ENCODE data around the gene USP31. TPM values are rescaled to one million over a fixed set of nuclear protein-coding genes. Genes with fewer than 3 reads are reported as not detected.

USP31 gene
- total RNA-seq (2014; rRNA removed; shearing (Covaris generic); ENCODE audit: low replicate concordance), result 2.0 and 6.8 TPM in 2 replicates

GRCh38 chr16:23149267-23149992 lies at the start of gene USP31:
Gene USP31 (minus strand): TSS chr16:23149452. CDS start chr16:23149270, 182 bp downstream.
- no peaks in the 10 kb centered on the region for H3K9me3 ChIP-seq
- H3K4me3 ChIP-seq, result peak within 1 kb of the TSS; percentile 69
- H3K27me3 ChIP-seq, result no peaks in the 10 kb centered on the region
- DNase-seq, result peak; percentile 98
- peaks cover 5% of the 10 kb centered on the region for H3K36me3 ChIP-seq

GRCh38 chr16:23196539-23196938 lies 47.3 kb upstream of the USP31 start:
- no peak overlapping the region for H3K4me3 ChIP-seq
- H3K9me3 ChIP-seq, result no peaks in the 10 kb centered on the region
- peaks cover 20% of the 10 kb centered on the region for H3K27me3 ChIP-seq
- no peak for DNase-seq
- no peaks in the 10 kb centered on the region for H3K36me3 ChIP-seq

GRCh38 chr16:23195366-23195978 lies 46.2 kb upstream of the USP31 start:
- no peak for DNase-seq
- H3K4me3 ChIP-seq, result no peak overlapping the region
- no peaks in the 10 kb centered on the region for H3K36me3 ChIP-seq
- peaks cover 11% of the 10 kb centered on the region for H3K27me3 ChIP-seq
- H3K9me3 ChIP-seq, result no peaks in the 10 kb centered on the region

GRCh38 chr16:23194497-23195221 lies 45.4 kb upstream of the USP31 start:
- no peaks in the 10 kb centered on the region for H3K9me3 ChIP-seq
- DNase-seq, result no peak
- no peaks in the 10 kb centered on the region for H3K36me3 ChIP-seq
- H3K27me3 ChIP-seq, result peaks cover 14% of the 10 kb centered on the region
- no peak overlapping the region for H3K4me3 ChIP-seq

GRCh38 chr16:23188911-23189310 lies 39.7 kb upstream of the USP31 start:
- Histone ChIP-seq H3K9me3 (no peaks in the 10 kb centered on the region), H3K36me3 (no peaks in the 10 kb centered on the region), H3K27me3 (peaks cover 44% of the 10 kb centered on the region), H3K4me3 (no peak overlapping the region)
- no peak for DNase-seq

- no peak overlapping the region for H3K4me3 ChIP-seq
- no peak for DNase-seq
- peaks cover 58% of the 10 kb centered on the region for H3K27me3 ChIP-seq
- no peaks in the 10 kb centered on the region for H3K9me3 ChIP-seq
- no peaks in the 10 kb centered on the region for H3K36me3 ChIP-seq
Observed at GRCh38 chr16:23187341-23187740, 38.1 kb upstream of the USP31 start.

- peaks cover 55% of the 10 kb centered on the region for H3K27me3 ChIP-seq
- no peaks in the 10 kb centered on the region for H3K36me3 ChIP-seq
- H3K4me3 ChIP-seq, result no peak overlapping the region
- no peaks in the 10 kb centered on the region for H3K9me3 ChIP-seq
- no peak for DNase-seq
Observed at GRCh38 chr16:23186171-23186570, 36.9 kb upstream of the USP31 start.

- no peak for DNase-seq
- peaks cover 55% of the 10 kb centered on the region for H3K27me3 ChIP-seq
- no peak overlapping the region for H3K4me3 ChIP-seq
- H3K36me3 ChIP-seq, result no peaks in the 10 kb centered on the region
- H3K9me3 ChIP-seq, result no peaks in the 10 kb centered on the region
Observed at GRCh38 chr16:23185656-23186055, 36.4 kb upstream of the USP31 start.

- Histone ChIP-seq H3K36me3 (no peaks in the 10 kb centered on the region), H3K27me3 (peaks cover 51% of the 10 kb centered on the region), H3K4me3 (no peak overlapping the region), H3K9me3 (no peaks in the 10 kb centered on the region)
- no peak for DNase-seq
Observed at GRCh38 chr16:23183543-23183862, 34.3 kb upstream of the USP31 start.

- H3K4me3 ChIP-seq, result no peak within 1 kb of the TSS
- peaks cover 48% of the 10 kb centered on the region for H3K27me3 ChIP-seq
- no peaks in the 10 kb centered on the region for H3K9me3 ChIP-seq
- DNase-seq, result no peak
- no peaks in the 10 kb centered on the region for H3K36me3 ChIP-seq
Observed at GRCh38 chr16:23182679-23183542, 33.7 kb upstream of the USP31 start, which contains the start of gene SCNN1G. Gene SCNN1G (plus strand): TSS chr16:23182745. CDS start chr16:23186272, 3,527 bp downstream.

- peak; percentile 67 for DNase-seq
- H3K4me3 ChIP-seq, result no peak overlapping the region
- no peaks in the 10 kb centered on the region for H3K36me3 ChIP-seq
- H3K27me3 ChIP-seq, result peaks cover 44% of the 10 kb centered on the region
- no peaks in the 10 kb centered on the region for H3K9me3 ChIP-seq
Observed at GRCh38 chr16:23182206-23182678, 33.0 kb upstream of the USP31 start.

GRCh38 chr16:23181506-23181905 lies 32.3 kb upstream of the USP31 start:
- no peak overlapping the region for H3K4me3 ChIP-seq
- H3K27me3 ChIP-seq, result peaks cover 44% of the 10 kb centered on the region
- H3K36me3 ChIP-seq, result no peaks in the 10 kb centered on the region
- no peaks in the 10 kb centered on the region for H3K9me3 ChIP-seq
- no peak for DNase-seq

- Histone ChIP-seq H3K4me3 (no peak overlapping the region), H3K27me3 (no peaks in the 10 kb centered on the region; the same call in 1 of the 2 replicates), H3K36me3 (no peaks in the 10 kb centered on the region), H3K9me3 (no peaks in the 10 kb centered on the region)
- no peak for DNase-seq
Observed at GRCh38 chr16:23175651-23176050, 26.4 kb upstream of the USP31 start.

GRCh38 chr16:23174622-23175021 lies 25.4 kb upstream of the USP31 start:
- no peak for DNase-seq

GRCh38 chr16:23172994-23173393 lies 23.7 kb upstream of the USP31 start:
- no peaks in the 10 kb centered on the region for H3K27me3 ChIP-seq
- no peaks in the 10 kb centered on the region for H3K9me3 ChIP-seq
- H3K36me3 ChIP-seq, result no peaks in the 10 kb centered on the region
- no peak overlapping the region for H3K4me3 ChIP-seq
- no peak for DNase-seq

More at GRCh38 chr16:23174622-23175021, 25.4 kb upstream of the USP31 start:
- Histone ChIP-seq H3K36me3 (no peaks in the 10 kb centered on the region), H3K4me3 (no peak overlapping the region), H3K27me3 (no peaks in the 10 kb centered on the region), H3K9me3 (no peaks in the 10 kb centered on the region)

GRCh38 chr16:23172583-23172982 lies 23.3 kb upstream of the USP31 start:
- H3K4me3 ChIP-seq, result no peak overlapping the region
- no peaks in the 10 kb centered on the region for H3K9me3 ChIP-seq
- H3K27me3 ChIP-seq, result no peaks in the 10 kb centered on the region
- no peaks in the 10 kb centered on the region for H3K36me3 ChIP-seq
- DNase-seq, result no peak
